Thyroid gland (tissue), 4 donors: ENCODE results near the gene RNGTT. TPM values are rescaled to one million over a fixed set of nuclear protein-coding genes. Genes with fewer than 3 reads are reported as not detected.

ENCODE experiments used
- DNase-seq, 2 donors: peaks; one replicate each; pipeline ENCODE4 v3.0.0-alpha.2; 2019
- H3K27ac ChIP-seq, 3 donors: fragments of 200-600 bp; sonication (generic); 1 replicate in 2 of 3; 2 replicates in 1 of 3; pipeline ENCODE4 v1.5.1; 2016 to 2019; ENCODE audit warnings: mild to moderate bottlenecking in 1 of 3, moderate library complexity in 1 of 3
- H3K27me3 ChIP-seq: fragments of 200-600 bp; sonication (generic); one replicate; pipeline ENCODE4 v1.5.1; 2019
- H3K36me3 ChIP-seq, 2 donors: fragments of 200-600 bp; sonication (generic); one replicate each; pipeline ENCODE4 v1.5.1; 2016 to 2019
- H3K4me1 ChIP-seq, 2 donors: fragments of 200-600 bp; sonication (generic); one replicate each; pipeline ENCODE4 v1.5.1; 2017 to 2019
- H3K4me3 ChIP-seq, 3 donors: fragments of 200-600 bp; sonication (generic); replicated peaks in 1 of 3; 1 replicate in 2 of 3; 2 replicates in 1 of 3; pipeline ENCODE4 v1.5.1; 2016; ENCODE audit warnings: mild to moderate bottlenecking in 1 of 3
- H3K9me3 ChIP-seq: fragments of 200-600 bp; sonication (generic); one replicate; pipeline ENCODE4 v1.5.1; 2017
- POLR2A ChIP-seq, 2 donors: fragments of 450-650 bp; IDR thresholded peaks; one replicate each; pipeline ENCODE4 v1.6.1; 2017; ENCODE audit warnings: antibody characterized with exemption in 2 of 2, mild to moderate bottlenecking in 2 of 2, moderate library complexity in 1 of 2
- WGBS, 2 donors: methylation state at CpG; one replicate each; pipeline ENCODE4 v1.1.5; 2017; 5-methylcytosine and 5-hydroxymethylcytosine counted together
- intact Hi-C: fragments of 100-400 bp; cut with DNase I; formaldehyde crosslinking; loops from one replicate; pipeline ENCODE4 v1.15.1; 2023
- total RNA-seq, 4 donors: library from RNA; depleted of rRNA; stranded (reverse); fragments of >200 nt; gene quantifications; one replicate each; pipeline ENCODE4 v1.2.3, GENCODE V29; 2016
- TF ChIP-seq, protein P1 (sequence below), 6 experiments: fragments of 200-600 bp in 3 of 6; fragments of 450-650 bp in 3 of 6; sonication (generic) in 3 of 6; IDR thresholded peaks; one replicate each; pipeline ENCODE4 v1.5.1; 2016 to 2019; ENCODE audit warnings: antibody characterized with exemption in 6 of 6, mild to moderate bottlenecking in 2 of 6, inconsistent platforms in 1 of 6, moderate library complexity in 1 of 6

The RNGTT gene
- total RNA-seq, 4 donors from 2014 or later = 19.1 to 31.4 (median 24.8) TPM

DNA sequence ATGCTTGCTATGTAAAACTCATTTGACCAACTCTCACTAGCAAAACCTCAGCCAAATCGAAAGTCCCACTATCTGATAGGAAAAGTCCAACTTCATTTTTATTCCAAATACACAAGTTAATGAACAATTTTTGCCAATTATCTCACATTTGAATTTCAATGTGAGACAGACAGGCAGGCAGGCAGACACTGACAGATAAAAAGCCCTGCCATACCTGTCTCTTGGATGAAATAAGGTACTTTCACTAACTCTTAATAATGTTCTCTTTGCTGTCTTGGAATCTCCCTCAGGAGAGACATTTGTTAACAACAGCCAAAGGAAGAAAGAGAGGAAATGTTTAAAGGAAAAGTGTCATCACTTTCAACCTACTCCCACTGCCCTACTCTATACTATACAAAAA is 82.0 kb downstream of the RNGTT start:
- intact Hi-C loops = no loop called here
- Histone ChIP-seq H3K27ac (no peak overlapping the region), H3K36me3 (no peaks in the 10 kb centered on the region), H3K4me1 (peaks cover 0 to 7% of the 10 kb centered on the region in 2 donors), H3K4me3 (no peak overlapping the region), H3K9me3 (no peaks in the 10 kb centered on the region), H3K27me3 (no peaks in the 10 kb centered on the region)
- no peak for TF ChIP-seq POLR2A (IDR thresholded peaks at IDR 0.05)
- TF ChIP-seq, protein P1, sequence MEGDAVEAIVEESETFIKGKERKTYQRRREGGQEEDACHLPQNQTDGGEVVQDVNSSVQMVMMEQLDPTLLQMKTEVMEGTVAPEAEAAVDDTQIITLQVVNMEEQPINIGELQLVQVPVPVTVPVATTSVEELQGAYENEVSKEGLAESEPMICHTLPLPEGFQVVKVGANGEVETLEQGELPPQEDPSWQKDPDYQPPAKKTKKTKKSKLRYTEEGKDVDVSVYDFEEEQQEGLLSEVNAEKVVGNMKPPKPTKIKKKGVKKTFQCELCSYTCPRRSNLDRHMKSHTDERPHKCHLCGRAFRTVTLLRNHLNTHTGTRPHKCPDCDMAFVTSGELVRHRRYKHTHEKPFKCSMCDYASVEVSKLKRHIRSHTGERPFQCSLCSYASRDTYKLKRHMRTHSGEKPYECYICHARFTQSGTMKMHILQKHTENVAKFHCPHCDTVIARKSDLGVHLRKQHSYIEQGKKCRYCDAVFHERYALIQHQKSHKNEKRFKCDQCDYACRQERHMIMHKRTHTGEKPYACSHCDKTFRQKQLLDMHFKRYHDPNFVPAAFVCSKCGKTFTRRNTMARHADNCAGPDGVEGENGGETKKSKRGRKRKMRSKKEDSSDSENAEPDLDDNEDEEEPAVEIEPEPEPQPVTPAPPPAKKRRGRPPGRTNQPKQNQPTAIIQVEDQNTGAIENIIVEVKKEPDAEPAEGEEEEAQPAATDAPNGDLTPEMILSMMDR (IDR thresholded peaks at IDR 0.05) = no peak
- 65 to 73% methylated on average over 1 of the region's 1 CpG for WGBS, 2 donors
- no peak for DNase-seq

DNA sequence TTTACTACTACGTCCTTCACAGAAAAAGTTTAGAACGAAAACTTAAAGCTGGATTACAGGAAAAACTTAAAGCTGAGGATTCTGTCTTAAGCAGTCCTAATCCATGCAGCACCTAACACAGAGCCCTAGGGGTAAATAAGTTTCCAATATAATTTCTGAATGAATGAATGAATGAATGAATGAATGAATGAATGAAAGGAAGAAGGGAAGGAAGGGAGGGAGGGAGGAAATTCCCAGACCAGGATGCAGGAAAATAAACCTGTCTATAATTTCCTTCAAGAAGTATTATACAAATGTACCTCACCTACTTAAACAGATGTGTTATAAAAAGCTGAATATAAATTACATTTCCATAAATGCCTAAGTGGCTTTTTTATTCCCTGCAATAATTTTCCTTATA is 83.4 kb downstream of the RNGTT start:
- TF ChIP-seq POLR2A (IDR thresholded peaks at IDR 0.05) = no peak
- TF ChIP-seq, protein P1 (IDR thresholded peaks at IDR 0.05) = no peak
- Histone ChIP-seq H3K27ac (no peak overlapping the region), H3K36me3 (no peaks in the 10 kb centered on the region), H3K4me3 (no peak overlapping the region), H3K4me1 (peaks cover 0 to 7% of the 10 kb centered on the region in 2 donors), H3K9me3 (no peaks in the 10 kb centered on the region), H3K27me3 (no peaks in the 10 kb centered on the region)
- 96 to 98% methylated on average over 2 of the region's 2 CpGs for WGBS, 2 donors
- no peak for DNase-seq
- intact Hi-C loops = no loop called here

DNA sequence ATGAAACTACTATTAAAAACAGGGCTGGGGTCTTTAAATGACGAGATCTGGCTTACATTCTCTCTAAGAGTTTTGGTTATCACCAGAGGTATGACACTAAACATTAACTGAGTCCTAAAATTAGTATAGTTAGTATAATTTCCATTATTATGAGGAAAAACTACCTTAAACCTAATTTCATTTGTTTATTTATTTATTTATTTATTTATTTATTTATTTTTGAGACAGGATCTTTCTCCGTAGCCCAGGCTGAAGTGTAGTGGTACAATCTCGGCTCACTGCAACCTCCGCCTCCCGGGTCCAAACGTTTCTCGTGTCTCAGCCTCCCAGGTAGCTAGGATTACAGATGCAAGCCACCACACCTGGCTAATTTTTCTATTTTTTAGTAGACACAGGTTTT is 85.5 kb downstream of the RNGTT start:
- H3K9me3 ChIP-seq = no peaks in the 10 kb centered on the region
- peaks cover 0 to 7% of the 10 kb centered on the region in 2 donors for H3K4me1 ChIP-seq
- no peaks in the 10 kb centered on the region for H3K36me3 ChIP-seq
- no peak for DNase-seq
- intact Hi-C loops = loop anchor here (10.0 kb wide), 1 partner anchor 943 kb away; no protein-coding TSS in a partner anchor
- no peak for TF ChIP-seq POLR2A (IDR thresholded peaks at IDR 0.05)
- TF ChIP-seq, protein P1 (IDR thresholded peaks at IDR 0.05) = no peak
- H3K27me3 ChIP-seq = no peaks in the 10 kb centered on the region
- 96 to 99% methylated on average over 7 of the region's 7 CpGs for WGBS, 2 donors
- no peak overlapping the region for H3K4me3 ChIP-seq
- H3K27ac ChIP-seq = no peak overlapping the region

DNA sequence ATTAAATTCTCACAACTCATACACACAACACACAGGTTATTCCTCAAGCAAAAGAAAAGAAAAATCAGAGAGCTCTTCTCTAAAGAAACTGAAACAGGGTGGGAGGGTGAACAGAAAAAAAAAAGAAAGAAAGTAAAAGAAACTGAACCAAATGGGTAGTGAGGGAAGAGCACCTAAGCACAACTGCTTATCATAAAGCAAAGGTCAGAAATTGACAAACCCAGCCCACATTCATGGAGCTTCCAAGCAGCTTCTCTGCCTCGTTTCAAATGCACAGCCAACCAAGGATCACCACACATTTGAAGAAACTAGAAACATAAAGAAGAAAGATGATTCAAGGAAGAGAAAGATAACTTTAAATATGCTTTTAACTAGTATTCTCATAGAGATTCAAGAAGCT is 90.5 kb downstream of the RNGTT start:
- Histone ChIP-seq H3K4me3 (no peak overlapping the region), H3K27me3 (no peaks in the 10 kb centered on the region), H3K4me1 (peaks cover 0 to 7% of the 10 kb centered on the region in 2 donors), H3K36me3 (no peaks in the 10 kb centered on the region), H3K9me3 (no peaks in the 10 kb centered on the region), H3K27ac (no peak overlapping the region)
- WGBS, 2 donors = 78 to 81% methylated on average over 1 of the region's 1 CpG
- no peak for DNase-seq
- TF ChIP-seq, protein P1 (IDR thresholded peaks at IDR 0.05) = no peak
- TF ChIP-seq POLR2A (IDR thresholded peaks at IDR 0.05) = no peak
- intact Hi-C loops = loop anchor here (10.0 kb wide), 1 partner anchor 938 kb away; no protein-coding TSS in a partner anchor

DNA sequence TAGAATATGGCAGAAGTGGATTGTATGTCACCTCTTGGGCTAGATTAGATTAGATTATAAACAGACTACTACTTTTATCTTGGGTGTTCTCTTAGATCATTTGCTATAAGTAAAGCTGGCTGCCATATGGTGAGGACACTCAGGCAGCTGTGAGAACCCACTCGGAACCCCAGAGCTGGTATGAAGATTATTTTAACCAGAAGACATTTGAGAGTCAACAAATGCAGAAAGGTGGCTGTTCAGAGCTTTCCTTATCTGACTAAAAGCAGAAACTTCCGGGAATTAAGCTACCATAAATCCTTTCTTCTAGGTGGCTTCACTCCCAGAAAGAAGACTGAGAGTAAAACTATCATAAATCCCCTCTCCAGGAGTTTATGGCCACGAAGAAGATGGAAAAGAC is 91.9 kb downstream of the RNGTT start:
- intact Hi-C loops = loop anchor here (10.0 kb wide), 1 partner anchor 937 kb away; no protein-coding TSS in a partner anchor
- WGBS, 2 donors = 83 to 92% methylated on average over 3 of the region's 3 CpGs
- Histone ChIP-seq H3K27me3 (no peaks in the 10 kb centered on the region), H3K4me3 (no peak overlapping the region), H3K4me1 (no peaks in the 10 kb centered on the region), H3K9me3 (no peaks in the 10 kb centered on the region), H3K27ac (no peak overlapping the region), H3K36me3 (no peaks in the 10 kb centered on the region)
- no peak for TF ChIP-seq POLR2A (IDR thresholded peaks at IDR 0.05)
- TF ChIP-seq, protein P1 (IDR thresholded peaks at IDR 0.05) = no peak
- no peak for DNase-seq
